ENCODE measurements around the gene PLEKHB2.

PLEKHB2 gene

GRCh38 chr2:131120815-131121317 lies 15.7 kb downstream of the PLEKHB2 start:
- H3K4me3 ChIP-seq (ENCODE audit: low read length): no peak overlapping the region
- DNase-seq (ENCODE audit: low read depth): no peak
- TF ChIP-seq CTCF (conservative IDR thresholded peaks at IDR 0.05; ENCODE audit: low read depth, low read length): no peak

GRCh38 chr2:131121464-131121863 lies 16.3 kb downstream of the PLEKHB2 start:
- no peak for TF ChIP-seq CTCF (conservative IDR thresholded peaks at IDR 0.05; ENCODE audit: low read depth, low read length)
- DNase-seq (ENCODE audit: low read depth): no peak
- no peak overlapping the region for H3K4me3 ChIP-seq (ENCODE audit: low read length)

GRCh38 chr2:131122496-131122895 lies 17.4 kb downstream of the PLEKHB2 start:
- no peak for DNase-seq (ENCODE audit: low read depth)
- H3K4me3 ChIP-seq (ENCODE audit: low read length): no peak overlapping the region
- TF ChIP-seq CTCF (conservative IDR thresholded peaks at IDR 0.05; ENCODE audit: low read depth, low read length): no peak

- DNase-seq (ENCODE audit: low read depth): no peak
- TF ChIP-seq CTCF (conservative IDR thresholded peaks at IDR 0.05; ENCODE audit: low read depth, low read length): no peak
- no peak overlapping the region for H3K4me3 ChIP-seq (ENCODE audit: low read length)
Measured at GRCh38 chr2:131123192-131123591, 18.1 kb downstream of the PLEKHB2 start.

- no peak for DNase-seq (ENCODE audit: low read depth)
- TF ChIP-seq CTCF (conservative IDR thresholded peaks at IDR 0.05; ENCODE audit: low read depth, low read length): no peak
- H3K4me3 ChIP-seq (ENCODE audit: low read length): no peak overlapping the region
Measured at GRCh38 chr2:131125195-131125757, 20.1 kb downstream of the PLEKHB2 start.

- no peak for DNase-seq (ENCODE audit: low read depth)
- no peak for TF ChIP-seq CTCF (conservative IDR thresholded peaks at IDR 0.05; ENCODE audit: low read depth, low read length)
- no peak overlapping the region for H3K4me3 ChIP-seq (ENCODE audit: low read length)
Measured at GRCh38 chr2:131126436-131126835, 21.3 kb downstream of the PLEKHB2 start.

GRCh38 chr2:131127076-131127475 lies 21.9 kb downstream of the PLEKHB2 start:
- no peak overlapping the region for H3K4me3 ChIP-seq (ENCODE audit: low read length)
- DNase-seq (ENCODE audit: low read depth): no peak
- no peak for TF ChIP-seq CTCF (conservative IDR thresholded peaks at IDR 0.05; ENCODE audit: low read depth, low read length)

Measured in retinal pigment epithelial cell (primary cell).